K562 (cell line): ENCODE results near the gene LPCAT1. TPM values are rescaled to one million over a fixed set of nuclear protein-coding genes. Genes with fewer than 3 reads are reported as not detected.

Source experiments
- CBX3 ChIP-seq, 2 experiments: IDR thresholded peaks; 1 replicate in 1 of 2; 2 replicates in 1 of 2; pipeline ENCODE4 v1.6.1; 2012; ENCODE audit warnings: inconsistent platforms in 2 of 2, low read length in 2 of 2, borderline replicate concordance in 1 of 2, control low read depth in 1 of 2
- MTA2 ChIP-seq: fragments of 450-650 bp; IDR thresholded peaks from 2 replicates; pipeline ENCODE4 v1.6.1; 2016; ENCODE audit warnings: low read depth
- NFIX ChIP-seq: fragments of 250-450 bp; sonication (Bioruptor Pico); IDR thresholded peaks from 2 replicates; pipeline ENCODE4 v1.4.0; 2020; ENCODE audit warnings: low read depth, mild to moderate bottlenecking, moderate library complexity
- SIX5 ChIP-seq, 2 experiments: IDR thresholded peaks; 2 replicates each; pipeline ENCODE4 v1.6.1; 2011; ENCODE audit warnings: low read length in 2 of 2, borderline replicate concordance in 1 of 2, low read depth in 1 of 2, mild to moderate bottlenecking in 1 of 2, moderate library complexity in 1 of 2; ENCODE audit not compliant: insufficient read depth in 1 of 2
- polyA plus RNA-seq, 8 experiments: library from polyadenylated mRNA; depleted of rRNA in 4 of 8; stranded (reverse) in 5 of 8; unstranded in 3 of 8; fragments of >200 nt; fragmentation: Nextera tagmentation in 2 of 8; fragmentation: Illumina TruSeq in 1 of 8; extraction: Ambion mirVana in 2 of 8; extraction: Trizol in 1 of 8; gene quantifications; 2 replicates each; pipeline versions ENCODE4 v1.2.1 to v1.2.3, GENCODE V29; 2011 to 2014; ENCODE audit warnings: inconsistent platforms in 1 of 8, missing spikeins in 1 of 8
- total RNA-seq, 7 experiments: library from RNA; depleted of rRNA in 6 of 7; stranded (reverse); fragments of >200 nt in 6 of 7; fragmentation: Illumina TruSeq in 2 of 7; extraction: Trizol in 2 of 7; gene quantifications; 2 replicates each; pipeline versions ENCODE4 v1.2.1 to v1.2.3, GENCODE V29; 2011 to 2021; ENCODE audit warnings: low replicate concordance in 1 of 7
- TF ChIP-seq, protein P1 (sequence below), 2 experiments: fragments of 450-650 bp; formaldehyde crosslinking in 1 of 2; IDR thresholded peaks; 2 replicates each; pipeline versions ENCODE4 v1.4.0 to v1.6.1; 2014 to 2020; ENCODE audit warnings: mild to moderate bottlenecking in 2 of 2, borderline replicate concordance in 1 of 2, low read depth in 1 of 2
- TF ChIP-seq, protein P2 (sequence below): fragments of 450-650 bp; IDR thresholded peaks from 2 replicates; pipeline ENCODE4 v1.7.0; 2016; ENCODE audit warnings: borderline replicate concordance
- TF ChIP-seq, protein P3 (sequence below): fragments of 450-650 bp; formaldehyde crosslinking; IDR thresholded peaks from 2 replicates; pipeline ENCODE4 v1.4.0; 2020; ENCODE audit warnings: mild to moderate bottlenecking, mixed read lengths

LPCAT1 gene
- total and polyA plus RNA-seq, 9 of the 15 experiments (the other 6 are each of a cell fraction or from before 2014, with no cell fraction given), result 0.14 to 18.4 (median 13.9) TPM

DNA sequence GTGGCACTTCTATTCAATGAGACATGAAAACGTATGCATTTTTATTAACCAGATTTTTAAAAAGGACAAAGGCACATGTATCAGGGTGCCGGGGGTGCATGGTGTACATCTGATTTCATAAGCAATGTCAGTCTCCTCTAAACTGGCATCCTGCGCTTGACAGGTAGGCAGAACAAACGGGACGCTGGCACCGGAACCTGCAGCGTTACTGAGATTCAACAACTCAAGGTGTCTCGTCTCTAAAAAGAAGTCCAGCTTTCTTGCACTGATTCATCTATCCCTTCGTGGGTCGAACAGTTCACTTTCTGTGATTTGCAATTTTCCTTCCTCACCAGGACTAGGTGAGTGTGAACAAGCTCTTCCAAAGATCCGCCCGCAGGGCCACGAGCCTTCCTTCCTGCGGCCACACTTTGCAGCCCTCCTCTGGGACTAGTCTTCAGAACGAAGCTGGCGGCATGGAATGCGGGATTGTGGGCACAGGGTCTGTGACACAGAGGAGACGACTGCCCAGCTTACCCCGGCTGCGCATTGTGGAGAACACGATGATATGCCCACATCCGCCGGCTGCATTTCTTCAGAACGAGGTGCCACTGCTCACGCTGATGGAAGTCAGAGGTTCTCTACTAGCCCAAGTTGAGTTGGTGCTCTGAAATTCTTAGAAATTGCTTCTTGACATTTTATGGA, 85.7 kb downstream of the LPCAT1 start (continued):
- TF ChIP-seq, protein P1, sequence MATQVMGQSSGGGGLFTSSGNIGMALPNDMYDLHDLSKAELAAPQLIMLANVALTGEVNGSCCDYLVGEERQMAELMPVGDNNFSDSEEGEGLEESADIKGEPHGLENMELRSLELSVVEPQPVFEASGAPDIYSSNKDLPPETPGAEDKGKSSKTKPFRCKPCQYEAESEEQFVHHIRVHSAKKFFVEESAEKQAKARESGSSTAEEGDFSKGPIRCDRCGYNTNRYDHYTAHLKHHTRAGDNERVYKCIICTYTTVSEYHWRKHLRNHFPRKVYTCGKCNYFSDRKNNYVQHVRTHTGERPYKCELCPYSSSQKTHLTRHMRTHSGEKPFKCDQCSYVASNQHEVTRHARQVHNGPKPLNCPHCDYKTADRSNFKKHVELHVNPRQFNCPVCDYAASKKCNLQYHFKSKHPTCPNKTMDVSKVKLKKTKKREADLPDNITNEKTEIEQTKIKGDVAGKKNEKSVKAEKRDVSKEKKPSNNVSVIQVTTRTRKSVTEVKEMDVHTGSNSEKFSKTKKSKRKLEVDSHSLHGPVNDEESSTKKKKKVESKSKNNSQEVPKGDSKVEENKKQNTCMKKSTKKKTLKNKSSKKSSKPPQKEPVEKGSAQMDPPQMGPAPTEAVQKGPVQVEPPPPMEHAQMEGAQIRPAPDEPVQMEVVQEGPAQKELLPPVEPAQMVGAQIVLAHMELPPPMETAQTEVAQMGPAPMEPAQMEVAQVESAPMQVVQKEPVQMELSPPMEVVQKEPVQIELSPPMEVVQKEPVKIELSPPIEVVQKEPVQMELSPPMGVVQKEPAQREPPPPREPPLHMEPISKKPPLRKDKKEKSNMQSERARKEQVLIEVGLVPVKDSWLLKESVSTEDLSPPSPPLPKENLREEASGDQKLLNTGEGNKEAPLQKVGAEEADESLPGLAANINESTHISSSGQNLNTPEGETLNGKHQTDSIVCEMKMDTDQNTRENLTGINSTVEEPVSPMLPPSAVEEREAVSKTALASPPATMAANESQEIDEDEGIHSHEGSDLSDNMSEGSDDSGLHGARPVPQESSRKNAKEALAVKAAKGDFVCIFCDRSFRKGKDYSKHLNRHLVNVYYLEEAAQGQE (IDR thresholded peaks at IDR 0.05; ENCODE audit: borderline replicate concordance), result no peak
- TF ChIP-seq, protein P1 (CRISPR knock-in tag; IDR thresholded peaks at IDR 0.05; ENCODE audit: low read depth), result no peak
- TF ChIP-seq NFIX (CRISPR knock-in tag), result no peak
- no peak for TF ChIP-seq CBX3 (IDR thresholded peaks at IDR 0.05; ENCODE audit: borderline replicate concordance in 1 of 2, low read length in 2 of 2)
- TF ChIP-seq SIX5 (IDR thresholded peaks at IDR 0.05; ENCODE audit: borderline replicate concordance in 1 of 2, insufficient read depth in 1 of 2, low read depth in 1 of 2, low read length in 2 of 2), result no peak
- TF ChIP-seq, protein P2, sequence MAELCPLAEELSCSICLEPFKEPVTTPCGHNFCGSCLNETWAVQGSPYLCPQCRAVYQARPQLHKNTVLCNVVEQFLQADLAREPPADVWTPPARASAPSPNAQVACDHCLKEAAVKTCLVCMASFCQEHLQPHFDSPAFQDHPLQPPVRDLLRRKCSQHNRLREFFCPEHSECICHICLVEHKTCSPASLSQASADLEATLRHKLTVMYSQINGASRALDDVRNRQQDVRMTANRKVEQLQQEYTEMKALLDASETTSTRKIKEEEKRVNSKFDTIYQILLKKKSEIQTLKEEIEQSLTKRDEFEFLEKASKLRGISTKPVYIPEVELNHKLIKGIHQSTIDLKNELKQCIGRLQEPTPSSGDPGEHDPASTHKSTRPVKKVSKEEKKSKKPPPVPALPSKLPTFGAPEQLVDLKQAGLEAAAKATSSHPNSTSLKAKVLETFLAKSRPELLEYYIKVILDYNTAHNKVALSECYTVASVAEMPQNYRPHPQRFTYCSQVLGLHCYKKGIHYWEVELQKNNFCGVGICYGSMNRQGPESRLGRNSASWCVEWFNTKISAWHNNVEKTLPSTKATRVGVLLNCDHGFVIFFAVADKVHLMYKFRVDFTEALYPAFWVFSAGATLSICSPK, result no peak
- TF ChIP-seq MTA2, result no peak
- TF ChIP-seq, protein P3, sequence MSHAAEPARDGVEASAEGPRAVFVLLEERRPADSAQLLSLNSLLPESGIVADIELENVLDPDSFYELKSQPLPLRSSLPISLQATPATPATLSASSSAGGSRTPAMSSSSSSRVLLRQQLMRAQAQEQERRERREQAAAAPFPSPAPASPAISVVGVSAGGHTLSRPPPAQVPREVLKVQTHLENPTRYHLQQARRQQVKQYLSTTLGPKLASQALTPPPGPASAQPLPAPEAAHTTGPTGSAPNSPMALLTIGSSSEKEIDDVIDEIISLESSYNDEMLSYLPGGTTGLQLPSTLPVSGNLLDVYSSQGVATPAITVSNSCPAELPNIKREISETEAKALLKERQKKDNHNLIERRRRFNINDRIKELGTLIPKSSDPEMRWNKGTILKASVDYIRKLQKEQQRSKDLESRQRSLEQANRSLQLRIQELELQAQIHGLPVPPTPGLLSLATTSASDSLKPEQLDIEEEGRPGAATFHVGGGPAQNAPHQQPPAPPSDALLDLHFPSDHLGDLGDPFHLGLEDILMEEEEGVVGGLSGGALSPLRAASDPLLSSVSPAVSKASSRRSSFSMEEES (CRISPR knock-in tag), result no peak
